PFSK-1 (cell line): Measurements from ENCODE around the gene CCNB2.

Experiments
- FOXP2 ChIP-seq: optimal IDR thresholded peaks from 2 replicates; pipeline ENCODE3; 2011; ENCODE audit warnings: borderline replicate concordance, control low read depth, inconsistent platforms; ENCODE audit not compliant: insufficient read depth; ENCODE audit errors: extremely low read length, extremely low read depth
- POLR2AphosphoS5 ChIP-seq: IDR thresholded peaks from 2 replicates; pipeline ENCODE4 v1.6.1; 2012; ENCODE audit warnings: low read depth, mild to moderate bottlenecking, control low read depth, low read length, moderate library complexity
- SIN3A ChIP-seq: IDR thresholded peaks from 2 replicates; pipeline ENCODE4 v1.6.1; 2012; ENCODE audit warnings: mild to moderate bottlenecking, low read length, moderate library complexity, borderline replicate concordance; ENCODE audit not compliant: insufficient read depth
- TAF1 ChIP-seq: IDR thresholded peaks from 2 replicates; pipeline ENCODE4 v1.6.1; 2012; ENCODE audit warnings: low read length, control low read depth, borderline replicate concordance; ENCODE audit not compliant: insufficient read depth
- TF ChIP-seq, protein P1 (sequence below), 2 experiments: IDR thresholded peaks; 2 replicates each; pipeline versions ENCODE4 v1.6.1 to v1.8.0; 2011 to 2012; ENCODE audit warnings: low read depth in 2 of 2, low read length in 2 of 2, control low read depth in 1 of 2, inconsistent platforms in 1 of 2, mild to moderate bottlenecking in 1 of 2, moderate library complexity in 1 of 2; ENCODE audit not compliant: insufficient read depth in 1 of 2

The CCNB2 gene

DNA sequence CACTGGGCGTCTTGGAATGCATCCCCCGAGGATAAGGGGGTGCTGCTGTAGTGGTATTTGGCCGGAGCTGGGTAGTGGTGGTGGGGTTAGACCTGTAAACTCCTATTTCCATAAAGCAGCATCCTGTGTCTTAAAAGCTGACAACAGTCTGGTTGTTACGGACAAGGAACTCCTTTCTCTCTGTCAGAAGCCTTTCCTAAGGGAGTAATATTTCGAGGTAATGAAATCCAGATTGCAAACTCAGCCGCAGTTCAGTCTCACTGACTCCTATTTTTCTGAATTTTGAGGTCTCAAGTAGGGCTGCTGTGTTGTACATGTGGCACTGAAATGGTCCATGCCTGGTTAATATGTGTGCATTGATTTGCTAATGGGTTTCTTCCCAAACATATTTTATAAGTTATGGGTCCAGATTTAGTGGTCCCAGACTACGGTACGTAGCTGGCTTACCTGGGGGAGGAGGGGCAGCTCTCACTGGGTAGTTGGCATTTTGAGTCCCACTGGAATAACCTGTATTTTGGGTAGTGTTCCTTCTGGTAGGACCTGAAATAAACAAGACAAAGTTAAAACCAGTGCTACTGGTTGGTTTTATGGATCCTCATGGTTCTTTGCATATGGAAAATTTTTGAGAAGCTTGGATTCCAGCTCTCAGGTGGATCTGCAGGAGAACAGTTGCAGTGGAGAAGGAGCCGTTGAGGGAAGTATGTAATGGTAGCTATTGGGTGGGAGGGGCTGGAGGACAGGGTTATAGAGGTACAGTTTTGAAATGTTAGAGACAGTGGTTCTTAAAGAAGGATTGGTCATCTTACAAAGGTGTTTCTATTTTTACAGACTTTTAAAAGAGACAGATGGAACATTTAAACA, 53.1 kb downstream of the CCNB2 start:
- TF ChIP-seq FOXP2 (no peak), POLR2AphosphoS5 (no peak), TAF1 (no peak), SIN3A (no peak)
- TF ChIP-seq, protein P1, sequence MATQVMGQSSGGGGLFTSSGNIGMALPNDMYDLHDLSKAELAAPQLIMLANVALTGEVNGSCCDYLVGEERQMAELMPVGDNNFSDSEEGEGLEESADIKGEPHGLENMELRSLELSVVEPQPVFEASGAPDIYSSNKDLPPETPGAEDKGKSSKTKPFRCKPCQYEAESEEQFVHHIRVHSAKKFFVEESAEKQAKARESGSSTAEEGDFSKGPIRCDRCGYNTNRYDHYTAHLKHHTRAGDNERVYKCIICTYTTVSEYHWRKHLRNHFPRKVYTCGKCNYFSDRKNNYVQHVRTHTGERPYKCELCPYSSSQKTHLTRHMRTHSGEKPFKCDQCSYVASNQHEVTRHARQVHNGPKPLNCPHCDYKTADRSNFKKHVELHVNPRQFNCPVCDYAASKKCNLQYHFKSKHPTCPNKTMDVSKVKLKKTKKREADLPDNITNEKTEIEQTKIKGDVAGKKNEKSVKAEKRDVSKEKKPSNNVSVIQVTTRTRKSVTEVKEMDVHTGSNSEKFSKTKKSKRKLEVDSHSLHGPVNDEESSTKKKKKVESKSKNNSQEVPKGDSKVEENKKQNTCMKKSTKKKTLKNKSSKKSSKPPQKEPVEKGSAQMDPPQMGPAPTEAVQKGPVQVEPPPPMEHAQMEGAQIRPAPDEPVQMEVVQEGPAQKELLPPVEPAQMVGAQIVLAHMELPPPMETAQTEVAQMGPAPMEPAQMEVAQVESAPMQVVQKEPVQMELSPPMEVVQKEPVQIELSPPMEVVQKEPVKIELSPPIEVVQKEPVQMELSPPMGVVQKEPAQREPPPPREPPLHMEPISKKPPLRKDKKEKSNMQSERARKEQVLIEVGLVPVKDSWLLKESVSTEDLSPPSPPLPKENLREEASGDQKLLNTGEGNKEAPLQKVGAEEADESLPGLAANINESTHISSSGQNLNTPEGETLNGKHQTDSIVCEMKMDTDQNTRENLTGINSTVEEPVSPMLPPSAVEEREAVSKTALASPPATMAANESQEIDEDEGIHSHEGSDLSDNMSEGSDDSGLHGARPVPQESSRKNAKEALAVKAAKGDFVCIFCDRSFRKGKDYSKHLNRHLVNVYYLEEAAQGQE (IDR thresholded peaks at IDR 0.05; ENCODE audit: insufficient read depth in 1 of 2, low read depth in 2 of 2, low read length in 2 of 2) = no peak

DNA sequence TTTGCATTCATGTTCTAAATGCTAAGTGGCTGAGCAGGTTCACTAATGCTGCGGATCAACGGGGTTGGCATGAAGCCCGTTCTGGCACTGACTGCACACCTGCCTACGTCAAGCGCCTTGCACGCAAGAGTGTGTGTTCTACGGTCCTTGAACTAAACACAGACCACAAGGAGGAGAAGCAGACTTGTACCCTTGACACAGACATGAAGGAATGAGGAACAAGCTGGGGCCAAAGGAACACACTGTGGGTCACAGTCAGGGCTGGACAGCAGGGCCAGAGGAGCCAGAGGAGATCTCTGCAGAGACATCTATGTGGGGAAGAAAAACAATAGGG, 53.7 kb downstream of the CCNB2 start:
- TF ChIP-seq, protein P1 (IDR thresholded peaks at IDR 0.05; ENCODE audit: insufficient read depth in 1 of 2, low read depth in 2 of 2, low read length in 2 of 2) = no peak
- TF ChIP-seq SIN3A = no peak
- TF ChIP-seq FOXP2 = no peak
- TF ChIP-seq TAF1 = no peak
- no peak for TF ChIP-seq POLR2AphosphoS5

DNA sequence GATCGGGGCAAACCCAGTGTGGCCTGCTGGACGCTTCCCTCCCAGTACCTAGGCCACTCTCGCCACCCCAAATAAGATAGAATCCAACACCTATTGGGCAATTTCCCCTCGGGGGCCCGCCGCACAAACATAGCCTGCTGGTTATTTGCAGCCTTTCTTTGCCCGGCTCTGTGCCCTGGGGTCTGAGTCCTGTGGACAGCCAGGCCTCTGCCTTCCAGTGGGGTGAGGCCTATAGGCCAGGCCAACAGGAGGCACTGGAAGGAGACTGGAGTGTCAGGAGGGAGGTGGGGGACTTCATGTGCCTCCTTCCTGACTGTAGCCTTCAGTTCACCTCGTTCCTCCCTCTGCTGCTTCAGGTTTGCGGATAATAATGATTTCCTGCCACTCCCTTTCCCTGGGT, 54.3 kb downstream of the CCNB2 start:
- no peak for TF ChIP-seq TAF1
- TF ChIP-seq, protein P1 (IDR thresholded peaks at IDR 0.05; ENCODE audit: insufficient read depth in 1 of 2, low read depth in 2 of 2, low read length in 2 of 2) = no peak
- TF ChIP-seq SIN3A = no peak
- TF ChIP-seq POLR2AphosphoS5 = no peak
- TF ChIP-seq FOXP2 = no peak

DNA sequence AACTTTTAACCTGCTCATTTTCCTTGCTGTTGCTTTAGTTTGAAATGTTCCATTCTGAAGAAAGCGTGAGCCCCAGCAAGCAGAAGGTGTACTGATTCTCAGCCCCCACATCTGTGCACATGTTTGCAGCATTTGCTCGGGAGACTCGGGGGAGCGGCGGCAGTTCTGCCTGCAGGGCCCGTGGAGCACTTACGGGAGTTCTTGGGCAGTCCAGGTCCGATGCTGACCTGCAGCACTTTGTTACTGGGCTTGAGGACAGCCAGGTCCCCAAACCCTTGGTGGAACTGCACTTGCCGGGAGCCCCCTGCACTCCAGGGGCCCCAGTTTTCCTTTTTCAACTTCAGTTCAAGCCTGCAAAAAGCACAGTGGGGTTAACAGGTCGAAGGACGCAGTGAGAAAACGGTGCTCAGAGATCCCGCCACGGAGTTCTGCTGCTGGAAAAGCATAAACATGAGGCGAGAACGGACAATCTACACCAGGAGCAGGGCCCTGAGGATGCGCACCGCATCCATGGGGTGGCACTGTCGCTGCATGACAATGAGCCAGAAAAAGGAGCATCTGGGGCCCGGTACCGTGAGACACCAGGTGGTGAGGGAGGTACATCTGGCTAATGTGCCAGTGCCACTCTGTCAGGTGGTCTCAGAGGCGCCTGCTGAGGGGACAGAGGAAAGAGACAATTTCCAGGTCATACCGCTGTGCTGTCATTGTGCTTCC, 56.1 kb downstream of the CCNB2 start:
- TF ChIP-seq, protein P1 (IDR thresholded peaks at IDR 0.05; ENCODE audit: insufficient read depth in 1 of 2, low read depth in 2 of 2, low read length in 2 of 2) = no peak
- TF ChIP-seq POLR2AphosphoS5 = no peak
- no peak for TF ChIP-seq FOXP2
- TF ChIP-seq SIN3A = no peak
- TF ChIP-seq TAF1 = no peak

DNA sequence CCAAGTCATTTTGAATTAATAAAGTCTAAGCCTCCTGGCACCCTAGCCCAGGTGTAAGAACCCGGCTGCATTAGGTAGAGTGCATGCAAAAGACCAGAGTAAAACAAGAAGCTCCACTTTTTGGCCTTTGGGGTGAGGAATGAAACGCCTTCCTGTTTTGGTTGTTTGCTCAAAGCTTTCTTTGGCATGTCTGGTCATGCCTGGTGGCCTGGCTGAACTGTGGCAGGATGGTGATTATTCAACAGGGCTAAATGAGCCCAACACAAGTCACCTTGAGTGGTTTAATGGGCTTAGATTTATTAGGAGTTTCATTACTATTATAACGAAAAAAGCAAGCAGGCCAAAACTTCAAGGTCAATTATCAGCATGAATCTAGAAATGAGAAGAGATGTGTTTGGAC, 60.8 kb downstream of the CCNB2 start:
- TF ChIP-seq, protein P1 (IDR thresholded peaks at IDR 0.05; ENCODE audit: insufficient read depth in 1 of 2, low read depth in 2 of 2, low read length in 2 of 2) = no peak
- TF ChIP-seq TAF1 (no peak), FOXP2 (no peak), POLR2AphosphoS5 (no peak), SIN3A (no peak)
